SU-DHL-6 (cell line): ENCODE results near the gene SLAMF7.

Experiments
- CTCF ChIP-seq: fragments of 200-600 bp; sonication (generic); IDR thresholded peaks from one replicate; pipeline ENCODE4 v1.5.1; 2017; ENCODE audit warnings: antibody characterized with exemption, mild to moderate bottlenecking, low read length, moderate library complexity; ENCODE audit not compliant: insufficient read depth, poor library complexity, severe bottlenecking
- EZH2phosphoT487 ChIP-seq: fragments of 200-600 bp; sonication (generic), shearing (Covaris generic); conservative IDR thresholded peaks from 2 replicates; pipeline ENCODE4 v1.6.1; 2018; ENCODE audit warnings: mild to moderate bottlenecking, antibody characterized with exemption, low read length, moderate library complexity, mixed read lengths

GRCh38 chr1:160756849-160757201, 17.8 kb downstream of the SLAMF7 start:
- TF ChIP-seq CTCF (no peak), EZH2phosphoT487 (no peak)
